Amniotic stem cell (primary cell): ENCODE results near the gene PLCB4.

ENCODE experiments used
- DNase-seq: peaks from one replicate; lab custom pipeline; 2025; lab: John Stamatoyannopoulos, UW

The PLCB4 gene

DNA sequence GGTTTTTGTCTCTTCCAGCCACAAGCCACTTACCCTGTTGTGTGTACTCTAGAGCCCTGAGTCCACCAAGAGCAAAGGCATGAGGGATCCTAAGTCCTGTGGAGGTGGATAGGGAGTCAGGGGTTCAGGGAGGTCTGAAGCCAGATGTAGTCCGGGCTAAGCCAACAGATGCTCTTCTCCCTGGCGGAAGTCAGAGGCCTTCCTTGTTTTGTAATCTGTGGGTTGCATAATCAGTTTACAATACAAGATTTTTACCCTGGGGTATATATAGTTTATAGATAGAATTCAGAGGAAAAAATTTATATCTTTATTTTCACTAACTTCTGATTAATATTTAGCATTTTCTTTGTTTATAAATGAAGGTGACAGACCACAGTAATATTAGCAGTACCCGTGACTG, 454.7 kb downstream of the PLCB4 start:
- DNase-seq, result no peak
